ENCODE results near the gene ACSL1.

GRCh38 chr4:184756399-184756798, 69.4 kb downstream of the ACSL1 start:
- TF ChIP-seq CTCF (IDR thresholded peaks at IDR 0.05; ENCODE audit: low read depth, low read length) = no peak
- TF ChIP-seq POLR2A (IDR thresholded peaks at IDR 0.05; ENCODE audit: extremely low read depth, insufficient read length) = no peak
- TF ChIP-seq MAX (IDR thresholded peaks at IDR 0.05; ENCODE audit: low read depth, low read length) = no peak

Data from NB4 (cell line).